ENCODE results near the gene IVD.
A peak's percentile ranks its signal among the peaks of the same experiment; 100 is the strongest.

The IVD gene

GRCh38 chr15:40405501-40406381, at the start of gene IVD:
IVD (plus strand) TSS chr15:40405795; CDS start chr15:40405828, 33 bp downstream.
- peak; percentile 74 for DNase-seq (ENCODE audit: low read depth)
- H3K4me3 ChIP-seq (ENCODE audit: low read depth, low read length) = peak within 1 kb of the TSS; percentile 94
- no peak for TF ChIP-seq CTCF (IDR thresholded peaks at IDR 0.05; ENCODE audit: low read depth, low read length, missing control alignments)

DNA sequence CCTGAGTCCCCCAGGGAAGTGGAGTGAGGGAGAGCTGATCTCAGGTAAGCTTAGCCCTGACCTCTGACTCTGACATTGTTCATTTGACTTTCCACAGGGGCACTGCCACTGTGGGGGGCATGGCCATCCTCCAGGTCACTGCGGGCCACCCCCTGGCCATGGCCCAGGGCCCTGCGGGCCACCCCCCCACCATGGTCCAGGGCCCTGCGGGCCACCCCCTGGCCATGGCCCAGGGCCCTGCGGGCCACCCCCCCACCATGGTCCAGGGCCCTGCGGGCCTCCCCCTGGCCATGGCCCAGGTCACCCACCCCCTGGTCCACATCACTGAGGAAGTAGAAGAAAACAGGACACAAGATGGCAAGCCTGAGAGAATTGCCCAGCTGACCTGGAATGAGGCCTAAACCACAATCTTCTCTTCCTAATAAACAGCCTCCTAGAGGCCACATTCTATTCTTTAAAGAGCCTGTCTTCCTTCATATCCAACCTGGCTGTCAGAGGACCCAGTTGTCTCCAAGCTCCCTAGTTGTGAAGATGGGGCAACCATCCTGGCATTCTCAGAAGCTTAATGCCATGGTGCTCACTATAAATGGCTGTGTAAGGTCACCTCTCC, 49.5 kb upstream of the IVD start:
- TF ChIP-seq CTCF (IDR thresholded peaks at IDR 0.05; ENCODE audit: low read depth, low read length, missing control alignments) = no peak
- H3K4me3 ChIP-seq (ENCODE audit: low read depth, low read length) = no peak overlapping the region
- DNase-seq (ENCODE audit: low read depth) = no peak

- H3K4me3 ChIP-seq (ENCODE audit: low read depth, low read length) = no peak overlapping the region
- DNase-seq (ENCODE audit: low read depth) = no peak
- no peak for TF ChIP-seq CTCF (IDR thresholded peaks at IDR 0.05; ENCODE audit: low read depth, low read length, missing control alignments)
Measured at GRCh38 chr15:40357246-40357645, 48.3 kb upstream of the IVD start.

- DNase-seq (ENCODE audit: low read depth) = no peak
- no peak for TF ChIP-seq CTCF (IDR thresholded peaks at IDR 0.05; ENCODE audit: low read depth, low read length, missing control alignments)
- H3K4me3 ChIP-seq (ENCODE audit: low read depth, low read length) = peak within 1 kb of the TSS; percentile 58
Measured at GRCh38 chr15:40357723-40358470, 47.7 kb upstream of the IVD start, which contains the start of gene DISP2. DISP2 (plus strand) TSS chr15:40358219; CDS start chr15:40358322, 103 bp downstream.

- TF ChIP-seq CTCF (IDR thresholded peaks at IDR 0.05; ENCODE audit: low read depth, low read length, missing control alignments) = peak; percentile 5
Measured at GRCh38 chr15:40358471-40359353, 46.9 kb upstream of the IVD start.

GRCh38 chr15:40360015-40360414, 45.6 kb upstream of the IVD start:
- no peak overlapping the region for H3K4me3 ChIP-seq (ENCODE audit: low read depth, low read length)
- no peak for DNase-seq (ENCODE audit: low read depth)
- TF ChIP-seq CTCF (IDR thresholded peaks at IDR 0.05; ENCODE audit: low read depth, low read length, missing control alignments) = no peak

More at GRCh38 chr15:40358471-40359353, 46.9 kb upstream of the IVD start:
- DNase-seq (ENCODE audit: low read depth) = no peak
- H3K4me3 ChIP-seq (ENCODE audit: low read depth, low read length) = peak overlapping the region; percentile 58

Measured in GM12864 (cell line).